ENCODE results near the gene SLC8A2.

The SLC8A2 gene

GRCh38 chr19:47507924-47508553, 36.3 kb upstream of the SLC8A2 start:
- H3K27me3 ChIP-seq = no peaks in the 10 kb centered on the region
- H3K27ac ChIP-seq = no peak overlapping the region
- H3K9me3 ChIP-seq = no peaks in the 10 kb centered on the region
- peaks cover 34% of the 10 kb centered on the region for H3K36me3 ChIP-seq
- H3K4me3 ChIP-seq (ENCODE audit: low read depth in 1 of 2, low read length in 1 of 2) = no peak overlapping the region
- TF ChIP-seq CTCF (IDR thresholded peaks at IDR 0.05) = no peak
- H3K4me1 ChIP-seq (ENCODE audit: control insufficient read depth in 1 of 2, insufficient read depth in 1 of 2, low read depth in 1 of 2, low read length in 1 of 2) = peaks cover 19 to 23% of the 10 kb centered on the region in 2 experiments

GRCh38 chr19:47507012-47507411, 35.3 kb upstream of the SLC8A2 start:
- Histone ChIP-seq H3K27ac (no peak overlapping the region), H3K4me3 (ENCODE audit: low read depth in 1 of 2, low read length in 1 of 2) (no peak overlapping the region), H3K36me3 (peaks cover 44% of the 10 kb centered on the region), H3K4me1 (ENCODE audit: control insufficient read depth in 1 of 2, insufficient read depth in 1 of 2, low read depth in 1 of 2, low read length in 1 of 2) (peaks cover 8 to 12% of the 10 kb centered on the region in 2 experiments), H3K9me3 (no peaks in the 10 kb centered on the region), H3K27me3 (no peaks in the 10 kb centered on the region)
- TF ChIP-seq CTCF (IDR thresholded peaks at IDR 0.05) = no peak

GRCh38 chr19:47506459-47506858, 34.8 kb upstream of the SLC8A2 start:
- peaks cover 4 to 11% of the 10 kb centered on the region in 2 experiments for H3K4me1 ChIP-seq (ENCODE audit: control insufficient read depth in 1 of 2, insufficient read depth in 1 of 2, low read depth in 1 of 2, low read length in 1 of 2)
- no peak for TF ChIP-seq CTCF (IDR thresholded peaks at IDR 0.05)
- H3K27ac ChIP-seq = no peak overlapping the region
- H3K27me3 ChIP-seq = no peaks in the 10 kb centered on the region
- peaks cover 49% of the 10 kb centered on the region for H3K36me3 ChIP-seq
- no peak overlapping the region for H3K4me3 ChIP-seq (ENCODE audit: low read depth in 1 of 2, low read length in 1 of 2)
- no peaks in the 10 kb centered on the region for H3K9me3 ChIP-seq

- Histone ChIP-seq H3K9me3 (no peaks in the 10 kb centered on the region), H3K4me1 (ENCODE audit: control insufficient read depth in 1 of 2, insufficient read depth in 1 of 2, low read depth in 1 of 2, low read length in 1 of 2) (peaks cover 3 to 8% of the 10 kb centered on the region in 2 experiments), H3K36me3 (peaks cover 55% of the 10 kb centered on the region), H3K27ac (no peak overlapping the region), H3K27me3 (no peaks in the 10 kb centered on the region), H3K4me3 (ENCODE audit: low read depth in 1 of 2, low read length in 1 of 2) (no peak overlapping the region)
- TF ChIP-seq CTCF (IDR thresholded peaks at IDR 0.05) = no peak
These were observed 33.8 kb upstream of the SLC8A2 start for GRCh38 chr19:47505506-47505905.

- Histone ChIP-seq H3K4me3 (ENCODE audit: low read depth in 1 of 2, low read length in 1 of 2) (no peak overlapping the region), H3K4me1 (ENCODE audit: control insufficient read depth in 1 of 2, insufficient read depth in 1 of 2, low read depth in 1 of 2, low read length in 1 of 2) (no peaks in the 10 kb centered on the region), H3K9me3 (no peaks in the 10 kb centered on the region), H3K27me3 (no peaks in the 10 kb centered on the region), H3K27ac (no peak overlapping the region), H3K36me3 (peaks cover 72% of the 10 kb centered on the region)
- TF ChIP-seq CTCF (IDR thresholded peaks at IDR 0.05) = no peak
These were observed 32.1 kb upstream of the SLC8A2 start for GRCh38 chr19:47503826-47504150.
